ENCODE results near the gene ZNF410.

DNA sequence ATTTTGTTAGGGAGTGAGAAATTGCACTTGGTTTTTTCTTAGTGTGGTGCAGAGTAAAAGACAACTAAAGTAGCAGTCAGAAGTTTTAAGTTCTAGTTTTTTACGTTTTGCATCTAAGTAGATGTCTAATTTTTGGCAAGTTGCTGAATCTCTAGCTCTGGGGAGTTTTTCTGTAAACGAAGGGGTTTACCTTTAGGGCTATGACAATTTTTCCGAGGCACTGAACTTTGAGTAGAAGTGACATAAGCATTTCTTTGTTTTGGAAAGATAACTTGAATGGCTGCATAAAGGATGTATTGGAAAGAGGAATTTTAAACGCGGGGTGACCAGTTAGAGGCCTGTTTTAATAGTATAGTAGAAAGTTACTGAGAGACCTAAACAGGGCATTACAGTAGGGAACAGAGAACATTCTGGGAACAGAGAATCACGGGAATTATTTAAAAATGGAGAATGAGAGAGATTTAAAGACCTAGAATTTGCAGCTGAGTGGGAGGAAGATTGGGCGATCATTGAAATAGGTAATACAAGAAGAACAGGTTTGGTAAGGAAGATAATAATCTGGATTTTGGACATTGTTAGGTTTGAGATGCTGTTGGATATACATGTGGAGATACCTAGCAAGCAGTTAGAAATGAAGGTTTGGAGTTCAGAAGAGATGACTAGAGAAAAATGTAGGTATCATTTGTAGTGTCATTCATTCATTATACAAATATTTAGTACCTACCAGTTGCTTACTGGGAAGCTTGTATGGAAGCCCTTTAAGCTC lies 1.2 kb downstream of the ZNF410 start:
- TF ChIP-seq, protein P1, sequence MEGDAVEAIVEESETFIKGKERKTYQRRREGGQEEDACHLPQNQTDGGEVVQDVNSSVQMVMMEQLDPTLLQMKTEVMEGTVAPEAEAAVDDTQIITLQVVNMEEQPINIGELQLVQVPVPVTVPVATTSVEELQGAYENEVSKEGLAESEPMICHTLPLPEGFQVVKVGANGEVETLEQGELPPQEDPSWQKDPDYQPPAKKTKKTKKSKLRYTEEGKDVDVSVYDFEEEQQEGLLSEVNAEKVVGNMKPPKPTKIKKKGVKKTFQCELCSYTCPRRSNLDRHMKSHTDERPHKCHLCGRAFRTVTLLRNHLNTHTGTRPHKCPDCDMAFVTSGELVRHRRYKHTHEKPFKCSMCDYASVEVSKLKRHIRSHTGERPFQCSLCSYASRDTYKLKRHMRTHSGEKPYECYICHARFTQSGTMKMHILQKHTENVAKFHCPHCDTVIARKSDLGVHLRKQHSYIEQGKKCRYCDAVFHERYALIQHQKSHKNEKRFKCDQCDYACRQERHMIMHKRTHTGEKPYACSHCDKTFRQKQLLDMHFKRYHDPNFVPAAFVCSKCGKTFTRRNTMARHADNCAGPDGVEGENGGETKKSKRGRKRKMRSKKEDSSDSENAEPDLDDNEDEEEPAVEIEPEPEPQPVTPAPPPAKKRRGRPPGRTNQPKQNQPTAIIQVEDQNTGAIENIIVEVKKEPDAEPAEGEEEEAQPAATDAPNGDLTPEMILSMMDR (IDR thresholded peaks at IDR 0.05), result no peak
- TF ChIP-seq POLR2A (IDR thresholded peaks at IDR 0.05) (no peak), EP300 (IDR thresholded peaks at IDR 0.05; ENCODE audit: low read depth) (no peak), POLR2AphosphoS5 (IDR thresholded peaks at IDR 0.05) (no peak)
